CD1c-positive myeloid dendritic cell (primary cell): ENCODE results near the gene FHAD1.
A peak's percentile ranks its signal among the peaks of the same experiment; 100 is the strongest.

ENCODE experiments used
- DNase-seq: peaks from one replicate; pipeline ENCODE4 v3.0.0-alpha.2; 2016; ENCODE audit errors: extremely low spot score

FHAD1 gene

DNA sequence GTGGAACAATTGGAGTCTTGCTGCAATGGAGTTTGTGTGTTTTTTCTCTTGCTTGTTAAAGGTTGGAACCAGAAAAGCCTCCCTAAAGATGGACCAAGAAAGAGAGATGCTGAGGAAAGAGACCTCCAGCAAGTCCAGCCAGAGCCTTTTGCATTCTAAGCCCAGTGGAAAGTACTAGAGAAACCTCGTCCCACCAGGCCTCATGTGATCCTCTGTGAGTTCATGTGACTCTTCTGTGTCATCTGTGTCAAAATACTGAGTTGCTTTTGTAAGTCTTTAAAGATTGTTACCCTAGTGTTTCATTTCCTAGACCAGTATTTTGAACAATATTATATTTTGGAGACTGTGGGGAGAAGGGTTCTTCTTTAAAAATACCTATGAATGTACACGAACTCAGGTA, 150.2 kb downstream of the FHAD1 start:
- DNase-seq, result no peak

DNA sequence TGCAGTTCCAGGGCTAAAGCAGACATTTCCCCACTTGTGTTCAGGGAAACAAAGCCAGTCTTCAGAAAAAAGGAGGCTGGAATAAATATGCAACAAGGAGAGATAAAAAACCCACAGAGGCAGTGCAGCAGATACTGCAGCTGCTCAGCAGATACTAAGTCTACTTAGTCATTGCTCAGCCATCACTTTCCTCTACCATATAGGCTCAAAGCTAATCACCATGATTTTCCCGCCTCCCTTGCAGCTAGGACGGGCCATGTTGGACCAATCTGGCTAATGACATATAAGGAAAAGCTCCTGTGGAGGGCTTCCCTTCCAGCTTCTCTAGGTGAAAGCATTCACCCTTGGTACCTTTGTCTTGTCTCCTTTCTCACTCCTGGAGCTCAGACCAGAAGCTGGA, 152.7 kb downstream of the FHAD1 start:
- no peak for DNase-seq

DNA sequence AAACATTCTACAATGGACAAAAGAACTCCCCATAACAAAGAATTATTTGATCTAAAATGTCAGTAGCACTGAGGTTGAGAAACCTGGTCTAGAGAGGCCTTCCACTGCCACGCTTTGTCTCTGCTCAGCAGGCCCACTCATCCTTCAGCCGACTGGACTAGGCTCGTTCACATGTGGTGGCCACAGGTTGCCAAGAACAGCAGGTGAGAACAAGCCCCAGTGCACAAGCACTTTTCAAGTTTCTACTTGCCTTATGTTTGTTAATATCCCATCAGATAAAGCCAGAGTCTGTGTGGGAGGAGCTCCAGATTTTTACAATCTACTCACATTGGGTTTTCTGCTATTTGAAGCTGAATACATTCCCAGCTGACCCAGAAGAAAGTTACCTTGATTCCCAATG, 153.6 kb downstream of the FHAD1 start:
- DNase-seq, result no peak

DNA sequence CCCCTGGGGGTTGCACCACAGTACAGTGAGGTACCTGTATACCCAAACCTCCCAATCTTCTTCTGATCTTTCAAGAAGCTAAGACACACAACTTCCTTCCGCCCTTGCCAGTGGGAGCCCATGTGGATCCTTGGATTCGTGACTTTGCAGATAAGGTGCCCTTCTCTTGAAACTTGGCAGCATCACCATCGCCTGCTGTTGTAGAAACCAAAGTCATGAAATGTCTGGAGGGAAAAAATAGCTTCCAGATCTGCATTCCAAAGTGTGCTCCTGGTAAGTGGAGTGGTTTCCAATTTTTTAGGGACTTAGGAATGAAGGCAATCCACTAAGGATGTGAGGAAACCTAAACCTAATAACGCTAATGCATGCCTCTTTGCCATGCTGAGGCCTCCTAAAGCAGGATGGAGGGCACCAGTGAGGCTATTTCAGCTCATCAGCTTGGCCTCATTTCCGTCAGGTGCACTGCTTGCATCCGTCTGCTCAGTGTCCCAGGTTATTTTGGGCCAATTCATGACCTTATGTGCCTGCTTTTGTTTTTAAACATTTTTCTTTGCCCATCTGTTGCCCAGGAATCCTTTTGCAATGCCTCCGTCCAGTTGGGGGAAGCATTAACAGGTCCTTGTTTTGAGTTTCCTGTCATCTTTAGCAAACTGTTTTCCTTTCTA, 154.5 kb downstream of the FHAD1 start:
- no peak for DNase-seq

DNA sequence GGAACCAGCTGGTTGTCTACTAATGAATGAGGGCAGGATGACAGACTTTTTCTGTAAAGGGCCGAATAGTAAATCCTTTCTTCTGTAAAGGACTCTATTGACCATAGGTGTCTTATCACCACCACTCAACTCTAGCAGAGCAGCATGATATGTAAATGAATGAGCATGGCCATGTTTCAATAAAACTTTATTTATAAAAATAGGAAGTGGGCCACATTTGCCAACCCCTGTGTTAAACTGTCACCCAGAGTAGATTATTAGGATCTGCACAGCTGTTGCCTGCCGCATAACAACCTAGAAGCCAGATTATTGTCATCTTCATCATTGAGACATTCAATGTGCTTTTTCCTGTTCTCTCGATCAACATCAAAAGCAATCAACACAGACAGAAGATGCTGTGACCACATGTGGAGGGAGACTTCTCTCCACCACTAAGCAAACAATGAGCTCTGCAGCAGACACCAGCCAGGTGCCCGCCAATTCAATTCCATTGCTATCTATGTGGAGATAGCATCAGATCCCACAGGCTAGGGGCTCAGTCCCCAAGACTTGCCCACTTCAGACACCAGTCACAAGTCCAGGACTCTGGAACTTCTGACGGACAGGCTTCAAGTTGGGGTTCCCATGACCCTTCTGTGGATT, 155.9 kb downstream of the FHAD1 start:
- no peak for DNase-seq

DNA sequence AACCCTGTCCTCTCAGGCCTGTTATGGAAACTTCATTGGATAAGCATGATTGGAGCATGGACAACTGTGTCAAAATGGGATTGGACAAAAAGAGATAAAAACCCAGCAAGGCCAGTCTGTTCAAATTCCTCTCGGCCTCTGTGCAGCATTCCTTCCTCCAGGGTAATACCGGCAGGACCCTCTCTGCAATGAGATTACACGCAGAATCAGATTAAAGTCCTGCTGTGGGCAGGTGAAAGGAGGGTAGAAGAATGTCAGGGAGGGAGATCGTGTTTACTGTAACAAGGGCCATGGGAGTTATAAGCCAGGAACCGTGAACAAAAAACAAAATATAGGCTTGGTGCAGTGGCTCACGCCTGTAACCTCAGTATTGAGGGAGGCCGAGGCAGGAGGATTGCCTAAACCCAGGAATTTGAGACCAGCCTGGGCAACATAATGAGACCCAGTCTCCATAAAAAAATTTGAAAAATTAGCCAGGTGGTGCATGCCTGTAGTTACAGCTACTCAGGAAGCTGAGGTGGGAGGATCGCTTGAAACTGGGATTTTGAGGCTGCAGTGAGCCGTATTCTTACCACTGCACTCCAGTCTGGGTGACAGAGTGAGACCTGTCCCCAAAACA, 157.0 kb downstream of the FHAD1 start:
- no peak for DNase-seq

DNA sequence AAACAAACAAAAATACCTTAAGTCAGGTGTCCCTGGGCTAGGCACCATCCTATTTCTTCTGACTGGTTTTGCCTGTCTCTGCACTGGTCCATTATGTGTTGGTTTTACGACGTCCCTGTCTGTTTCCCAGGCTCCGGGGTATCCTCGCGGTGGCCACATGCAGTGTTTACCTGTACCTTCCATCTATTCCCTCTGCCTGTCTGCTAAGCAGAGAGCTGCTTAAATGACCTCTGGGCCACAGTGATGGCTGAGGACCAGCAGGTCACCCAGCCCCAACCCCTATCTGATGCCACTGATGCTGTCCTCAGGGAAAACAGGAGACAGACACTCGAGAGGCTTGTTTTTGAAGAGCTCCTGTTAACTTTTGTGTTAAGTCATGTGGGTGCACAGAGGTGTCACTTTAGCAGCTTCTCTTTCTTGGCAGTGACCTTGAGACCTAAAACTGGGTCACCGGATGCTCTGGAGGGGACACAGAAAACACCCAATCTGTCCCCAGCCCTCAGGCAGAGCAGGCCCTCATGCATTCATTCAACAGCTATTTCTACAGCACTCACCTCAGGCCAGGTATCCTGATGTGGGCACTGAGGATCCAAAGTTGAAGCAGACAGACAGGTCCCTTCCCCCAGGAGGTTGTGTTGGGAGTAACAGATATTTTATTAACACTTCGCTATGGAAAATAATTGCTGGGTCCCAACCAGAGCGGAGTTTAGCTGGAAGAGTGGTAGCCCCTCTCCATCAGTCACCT, 158.3 kb downstream of the FHAD1 start:
- no peak for DNase-seq

DNA sequence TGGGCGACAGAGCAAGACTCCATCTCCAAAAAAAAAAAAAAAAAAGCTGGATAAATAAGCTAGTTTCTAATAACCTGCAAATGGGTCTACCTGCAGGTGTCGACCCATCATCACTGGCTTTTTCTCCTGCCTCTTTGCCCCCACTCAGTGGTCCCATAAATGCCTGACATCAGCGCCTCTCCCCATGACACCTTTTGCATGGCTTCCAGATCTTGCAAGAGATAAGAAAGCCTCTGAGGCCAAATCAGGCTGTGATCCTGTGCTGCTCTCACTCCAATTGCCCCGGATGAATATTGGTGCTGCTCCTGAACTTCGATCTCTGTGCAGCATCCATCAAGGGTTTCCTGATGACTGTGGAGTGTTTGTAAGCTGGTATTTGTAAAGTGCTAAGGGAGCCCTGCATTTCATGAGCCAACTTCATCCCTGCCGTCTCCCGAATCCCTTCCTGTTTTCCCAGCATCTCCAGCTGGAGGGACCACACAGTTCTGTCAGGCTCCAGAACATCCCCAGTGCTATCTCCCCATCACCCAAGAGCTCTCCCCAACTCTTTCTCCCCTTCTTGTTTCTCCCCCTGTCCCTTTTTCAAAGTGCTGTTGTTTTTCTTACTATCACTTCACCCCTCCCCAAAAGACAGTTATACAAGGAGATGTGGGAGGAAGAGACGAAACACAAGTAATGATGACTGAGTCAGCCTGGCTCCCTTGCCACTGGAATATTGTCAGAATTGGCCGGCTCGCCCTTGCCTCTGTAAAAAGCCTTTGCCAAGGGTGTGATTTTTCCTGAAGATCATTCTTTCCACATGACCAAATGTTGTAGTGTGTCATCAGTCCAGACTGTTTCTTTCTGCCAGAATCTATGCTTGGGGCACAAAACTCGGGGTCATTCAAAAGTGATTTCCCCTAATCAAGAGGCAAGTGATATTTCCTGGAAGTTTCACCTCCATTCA, 159.9 kb downstream of the FHAD1 start:
- DNase-seq, result no peak

DNA sequence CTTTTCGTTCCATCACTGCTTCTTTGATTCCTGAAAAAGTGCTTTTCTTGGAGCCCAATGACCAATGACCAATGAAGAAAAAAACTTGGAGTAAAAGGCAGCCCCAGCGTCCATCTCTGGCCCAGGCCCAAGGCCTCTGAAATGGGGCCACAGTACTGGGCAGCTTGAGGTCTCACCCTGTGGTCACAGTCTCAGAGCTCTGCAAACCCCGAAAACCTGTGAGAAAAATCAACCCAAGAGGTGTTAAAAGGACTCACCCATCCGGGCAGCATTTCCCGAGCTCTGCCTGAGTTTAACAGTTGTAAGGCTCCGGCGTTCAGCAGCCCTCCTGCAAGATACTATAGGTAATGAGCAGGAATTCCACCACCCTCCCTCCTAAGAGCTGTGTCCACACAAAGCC, 160.6 kb downstream of the FHAD1 start:
- DNase-seq, result no peak

DNA sequence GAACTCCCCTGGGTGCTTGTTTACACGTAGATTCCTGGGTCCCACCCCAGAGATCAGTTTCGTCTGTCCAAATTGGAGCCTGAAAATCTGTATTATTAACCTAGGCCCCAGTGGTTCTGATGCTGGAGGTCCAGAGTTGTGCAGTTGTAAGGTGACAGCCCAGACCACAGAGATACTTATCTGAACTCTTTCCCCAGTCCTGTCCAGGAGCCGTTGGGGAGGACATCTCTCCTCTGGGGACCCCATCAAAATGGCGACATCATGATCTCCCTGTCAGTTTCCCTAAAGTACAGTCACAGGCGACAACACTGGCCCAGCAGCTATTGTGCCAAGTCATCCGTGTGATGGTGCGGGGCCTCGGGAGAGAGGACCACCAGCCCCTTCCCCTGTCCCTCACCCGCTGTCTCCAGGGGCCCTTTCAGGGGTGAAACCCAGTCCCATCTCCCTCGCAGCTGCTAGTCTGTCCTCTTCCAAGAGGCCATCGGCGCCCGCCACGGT, 161.9 kb downstream of the FHAD1 start:
- no peak for DNase-seq

DNA sequence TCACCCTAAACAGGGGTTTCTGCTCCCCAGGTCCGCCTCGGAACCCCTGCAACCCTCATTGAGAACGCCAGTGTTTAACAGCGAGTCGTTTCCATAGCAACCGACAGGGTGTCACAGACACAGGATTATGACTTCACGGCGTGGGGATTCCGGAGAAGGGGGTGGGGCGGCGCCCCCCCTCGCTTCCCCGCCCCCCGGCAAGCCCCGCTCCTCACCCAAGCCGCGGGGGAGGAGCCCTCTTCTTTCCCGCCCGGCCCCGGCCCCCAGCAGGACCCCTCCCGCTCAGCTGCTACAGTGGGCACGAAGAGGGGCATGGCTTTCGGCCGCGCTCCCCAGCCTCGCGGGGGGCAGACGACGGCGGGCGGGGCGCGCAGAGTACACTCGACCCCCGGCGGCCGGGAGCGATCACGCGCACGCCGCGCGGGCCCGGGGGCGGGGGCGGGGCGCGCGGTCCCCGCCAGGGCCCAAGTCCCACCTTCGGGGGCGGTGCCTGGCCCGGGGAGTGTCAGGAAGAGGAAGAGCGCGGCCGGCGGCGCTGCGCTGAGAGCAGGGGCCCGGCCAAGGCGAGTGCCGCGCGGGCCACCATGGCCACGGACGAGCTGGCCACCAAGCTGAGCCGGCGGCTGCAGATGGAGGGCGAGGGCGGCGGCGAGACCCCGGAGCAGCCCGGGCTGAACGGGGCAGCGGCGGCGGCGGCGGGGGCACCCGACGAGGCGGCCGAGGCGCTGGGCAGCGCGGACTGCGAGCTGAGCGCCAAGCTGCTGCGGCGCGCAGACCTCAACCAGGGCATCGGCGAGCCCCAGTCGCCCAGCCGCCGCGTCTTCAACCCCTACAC, 162.6 kb downstream of the FHAD1 start, which contains the start of gene EFHD2:
TSS of gene EFHD2 (plus strand) at position 501 of the 835 bp plus-strand sequence. CDS start at position 585, 84 bp downstream.
- DNase-seq, result peak; percentile 95

DNA sequence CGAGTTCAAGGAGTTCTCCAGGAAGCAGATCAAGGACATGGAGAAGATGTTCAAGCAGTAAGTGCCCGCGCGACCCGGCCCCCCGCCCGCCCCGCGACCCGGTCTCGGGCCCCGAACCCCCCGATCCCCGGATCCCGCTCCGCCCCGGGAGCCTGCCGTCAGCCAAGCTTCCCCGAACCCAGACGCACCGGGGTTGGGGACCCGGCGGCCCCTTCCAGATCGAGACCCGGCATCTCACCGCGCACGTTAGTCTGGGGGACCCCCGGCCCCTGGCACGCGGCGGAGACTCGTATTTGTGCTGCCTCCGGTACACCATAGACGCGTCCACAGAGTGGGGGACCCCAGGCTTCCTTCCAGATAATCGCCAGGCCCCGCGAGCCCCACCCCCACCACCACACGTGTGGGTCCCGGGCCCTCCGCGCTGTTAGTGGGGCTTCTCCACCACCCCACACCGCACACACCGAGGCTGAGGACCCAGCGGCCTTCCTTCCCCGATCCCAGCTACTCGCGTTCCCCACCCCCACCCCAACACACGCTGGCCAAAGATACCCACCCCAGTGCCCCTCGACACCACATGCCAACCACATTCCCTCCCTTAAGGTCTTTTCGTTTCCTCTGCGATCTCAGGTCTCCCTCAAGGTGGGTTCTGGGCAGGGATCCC, 163.3 kb downstream of the FHAD1 start:
- no peak for DNase-seq

DNA sequence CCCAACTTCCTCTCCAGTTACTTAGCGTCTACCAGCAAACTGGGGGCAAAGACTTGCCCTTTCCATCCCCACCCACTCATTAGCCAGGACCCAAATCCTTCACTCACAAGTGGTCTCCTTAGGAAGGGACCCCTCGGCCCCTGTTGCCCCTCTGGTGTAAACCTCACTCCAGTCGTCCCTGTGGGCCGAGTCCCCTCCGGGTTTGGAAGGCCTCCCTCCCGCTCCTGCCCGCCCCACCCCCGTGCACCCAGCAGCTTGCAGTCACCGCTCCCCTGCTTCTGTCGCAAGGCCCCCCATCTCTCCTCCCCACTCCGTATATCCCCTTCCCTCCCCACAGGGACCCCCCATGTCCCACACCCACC, 163.8 kb downstream of the FHAD1 start:
- peak; percentile 23 for DNase-seq

DNA sequence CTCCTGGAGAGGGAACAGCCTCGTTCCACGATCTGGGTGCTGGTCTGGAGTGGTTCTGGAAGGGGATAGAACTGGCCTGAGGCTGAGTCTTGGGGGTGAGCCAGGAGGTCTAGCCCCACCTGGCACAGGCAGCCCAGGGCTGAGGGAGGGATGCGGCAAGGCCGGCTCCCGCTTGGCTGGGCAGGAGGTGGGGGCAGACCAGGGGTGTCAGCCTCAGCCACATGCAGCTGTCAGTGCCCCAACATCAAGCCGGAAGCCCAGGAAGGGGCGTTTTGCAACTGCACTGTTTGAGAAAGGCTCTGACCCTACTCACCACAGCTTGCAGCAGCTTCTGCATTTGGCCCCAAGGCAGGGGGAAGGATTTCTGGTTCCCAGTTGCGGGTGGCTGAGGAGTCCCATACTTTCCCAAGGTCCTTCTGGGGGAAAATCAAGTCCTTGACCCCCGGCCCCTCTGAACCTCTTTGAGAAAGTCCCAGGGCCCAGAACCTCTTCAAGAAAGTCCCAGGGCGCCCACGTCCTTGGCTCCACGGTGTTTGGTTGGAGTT, 164.6 kb downstream of the FHAD1 start:
- DNase-seq, result peak; percentile 90

DNA sequence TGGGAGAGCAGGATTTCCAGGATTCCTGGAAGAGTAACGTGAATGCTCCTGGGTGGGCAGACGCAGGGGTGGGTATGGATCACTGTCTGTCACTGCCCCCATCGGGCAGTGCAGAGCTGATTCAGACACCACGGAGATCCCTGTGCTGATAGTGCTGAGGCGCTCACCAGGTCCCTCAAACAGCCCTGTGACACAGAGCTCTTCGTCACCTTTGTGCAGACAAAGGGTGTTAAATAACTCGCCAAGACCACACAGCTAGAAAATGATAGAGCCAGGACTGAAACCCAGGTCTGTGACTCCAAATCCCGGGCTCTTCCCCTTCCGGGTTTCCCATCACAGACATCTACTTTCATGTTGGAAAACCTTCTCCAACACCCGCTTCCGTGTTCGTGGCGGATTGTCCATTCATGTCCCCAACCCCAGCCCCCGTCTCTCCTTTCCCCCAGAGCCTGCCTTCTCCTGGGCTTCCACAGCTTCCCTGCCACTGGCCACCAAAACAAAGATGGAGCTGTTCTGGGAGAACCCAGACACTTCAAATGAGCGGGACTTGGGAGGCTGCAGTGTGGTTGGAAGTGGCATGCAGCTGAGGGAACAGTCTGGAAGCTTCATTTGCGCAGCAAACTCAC, 165.3 kb downstream of the FHAD1 start:
- DNase-seq, result no peak

DNA sequence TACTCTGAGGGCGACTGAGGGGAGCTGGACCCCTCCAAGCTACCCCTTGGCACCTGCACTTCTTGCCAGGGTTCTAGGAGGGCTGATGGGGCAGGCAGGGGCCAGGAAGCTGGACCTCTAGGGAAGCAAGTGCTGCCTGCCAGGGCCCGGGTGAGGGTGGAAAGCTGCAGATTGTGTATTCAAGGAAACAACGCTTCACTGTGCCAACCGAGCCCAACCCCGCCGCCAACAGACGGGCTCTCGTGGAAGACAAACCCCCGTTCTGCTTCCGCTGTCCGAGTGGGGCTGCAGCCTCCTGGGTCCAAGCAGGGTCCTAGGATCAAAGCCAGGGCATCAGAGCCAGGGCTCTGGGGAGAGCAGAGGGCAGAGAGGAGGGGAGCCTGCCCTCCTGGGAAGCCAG, 165.8 kb downstream of the FHAD1 start:
- no peak for DNase-seq

DNA sequence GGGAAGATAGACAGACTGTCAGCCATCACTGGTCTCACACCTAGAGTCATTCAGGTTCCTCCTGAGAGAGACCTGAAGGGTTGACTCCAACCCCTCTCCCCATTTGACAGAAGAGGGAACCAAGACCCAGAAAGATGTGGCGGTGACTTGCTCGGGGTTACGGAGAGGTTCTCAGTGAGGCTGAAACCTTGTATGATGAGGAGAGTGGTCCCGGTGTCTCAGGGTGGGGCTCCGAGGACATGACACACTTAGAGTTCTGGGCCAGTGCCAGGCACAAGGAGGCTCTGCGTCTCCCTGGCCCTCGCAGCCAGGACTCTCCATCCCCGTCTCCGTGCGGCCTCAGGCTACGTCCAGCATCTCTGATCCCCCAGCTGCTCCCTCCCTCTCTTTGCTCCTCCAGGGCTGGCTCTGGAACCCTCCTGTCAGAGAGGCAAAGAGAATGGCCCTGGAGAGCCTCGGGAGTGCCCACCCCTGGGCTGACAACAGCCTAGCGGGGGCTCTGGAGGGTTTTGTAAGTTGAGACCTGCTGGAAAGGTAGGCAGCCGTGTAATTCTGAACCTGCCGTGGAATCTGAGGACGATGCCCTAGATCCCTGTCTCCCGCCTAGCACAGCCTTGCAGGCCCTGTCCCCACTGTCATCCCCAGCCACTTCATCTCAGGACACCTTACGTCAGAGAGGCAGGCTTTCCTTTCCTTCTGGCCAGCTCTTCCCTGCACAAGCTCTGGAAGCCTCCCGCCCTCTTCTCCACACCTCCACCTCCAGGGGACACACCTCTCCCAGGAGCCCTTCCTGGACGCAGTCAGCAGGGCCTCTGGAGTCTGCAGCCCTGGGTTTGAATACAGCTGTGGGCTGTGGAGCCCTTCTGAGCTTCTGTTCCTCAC, 166.8 kb downstream of the FHAD1 start:
- no peak for DNase-seq

DNA sequence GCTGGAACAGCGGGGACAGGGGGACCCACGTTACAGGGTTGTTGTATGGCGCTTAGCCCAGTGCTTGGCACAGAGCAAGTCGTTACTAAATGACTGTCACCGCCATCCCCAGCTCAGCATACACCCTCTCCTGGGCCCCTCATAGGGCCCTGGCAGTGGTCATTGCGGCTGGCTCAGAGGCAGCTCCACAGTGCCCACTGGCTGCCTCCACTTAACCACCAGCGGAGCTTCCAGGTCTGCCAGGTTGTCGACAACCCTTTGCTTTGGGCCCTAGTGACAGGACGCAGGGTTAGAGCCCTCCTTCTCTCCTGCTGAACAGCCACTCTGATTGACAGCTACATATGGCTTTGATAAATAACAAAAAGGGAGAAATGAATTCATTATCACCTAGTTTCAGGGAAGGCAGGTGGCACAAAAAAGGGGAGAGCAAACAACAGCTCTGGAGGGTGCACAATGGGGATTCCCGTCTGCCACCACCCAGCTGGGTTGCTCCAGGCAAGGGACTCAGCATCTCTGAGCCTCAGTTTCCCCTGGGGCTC, 167.5 kb downstream of the FHAD1 start:
- no peak for DNase-seq
